CD14-positive monocyte (primary cell): ENCODE measurements around the gene ARHGDIA. TPM values are rescaled to one million over a fixed set of nuclear protein-coding genes. Genes with fewer than 3 reads are reported as not detected.

ENCODE experiments used
- DNase-seq, 3 donors: peaks; one replicate each; pipeline ENCODE4 v3.0.0-alpha.2; 2011 to 2022
- H2AFZ ChIP-seq: 2 replicates; pipeline ENCODE4 v1.6.0; 2012; ENCODE audit warnings: mild to moderate bottlenecking, low read depth, low read length, inconsistent platforms; ENCODE audit not compliant: insufficient read depth, poor library complexity, severe bottlenecking
- H3K27ac ChIP-seq, 2 donors: 1 replicate in 1 of 2; 2 replicates in 1 of 2; pipeline ENCODE4 v1.5.1; 2012 to 2013; ENCODE audit warnings: low read length in 2 of 2, control low read depth in 1 of 2, inconsistent platforms in 1 of 2, low read depth in 1 of 2, mild to moderate bottlenecking in 1 of 2
- H3K27me3 ChIP-seq, 2 donors: one replicate each; pipeline versions ENCODE4 v1.6.0 to v1.6.1; 2011 to 2013; ENCODE audit warnings: low read length in 2 of 2; ENCODE audit not compliant: control insufficient read depth in 2 of 2, insufficient read depth in 2 of 2
- H3K36me3 ChIP-seq, 2 donors: replicated peaks in 1 of 2; 1 replicate in 1 of 2; 2 replicates in 1 of 2; pipeline versions ENCODE4 v1.5.1 to v1.6.1; 2012 to 2013; ENCODE audit warnings: low read length in 2 of 2, control low read depth in 1 of 2, inconsistent platforms in 1 of 2, mild to moderate bottlenecking in 1 of 2; ENCODE audit not compliant: insufficient read depth in 2 of 2, control insufficient read depth in 1 of 2
- H3K4me1 ChIP-seq, 2 donors: 1 replicate in 1 of 2; 2 replicates in 1 of 2; pipeline versions ENCODE4 v1.5.1 to v1.6.1; 2012 to 2013; ENCODE audit warnings: low read length in 2 of 2, control low read depth in 1 of 2, inconsistent platforms in 1 of 2, mild to moderate bottlenecking in 1 of 2, moderate library complexity in 1 of 2; ENCODE audit not compliant: insufficient read depth in 2 of 2, control insufficient read depth in 1 of 2
- H3K4me2 ChIP-seq: replicated peaks from 2 replicates; pipeline ENCODE3; 2012; ENCODE audit warnings: low read length, moderate library complexity, mild to moderate bottlenecking; ENCODE audit not compliant: poor library complexity, severe bottlenecking; ENCODE audit errors: extremely low read depth
- H3K4me3 ChIP-seq, 3 experiments: fragments of 200-600 bp in 1 of 3; sonication (generic) in 1 of 3; replicated peaks in 1 of 3; 1 replicate in 2 of 3; 2 replicates in 1 of 3; pipeline ENCODE4 v1.5.1; 2011 to 2013; ENCODE audit warnings: low read length in 3 of 3, mild to moderate bottlenecking in 3 of 3, control low read depth in 2 of 3, low read depth in 2 of 3, inconsistent platforms in 1 of 3, moderate library complexity in 1 of 3
- H3K79me2 ChIP-seq: 2 replicates; pipeline ENCODE4 v1.6.0; 2012; ENCODE audit warnings: mild to moderate bottlenecking, control low read depth, inconsistent platforms, low read length, moderate library complexity; ENCODE audit not compliant: insufficient read depth
- H3K9ac ChIP-seq: 2 replicates; pipeline ENCODE4 v1.6.0; 2017; ENCODE audit warnings: low read length, mild to moderate bottlenecking; ENCODE audit not compliant: insufficient read depth, poor library complexity, severe bottlenecking
- H3K9me3 ChIP-seq, 2 donors: replicated peaks in 1 of 2; 1 replicate in 1 of 2; 2 replicates in 1 of 2; pipeline versions ENCODE4 v1.5.1 to v1.6.1; 2012 to 2013; ENCODE audit warnings: low read length in 2 of 2, control low read depth in 1 of 2; ENCODE audit not compliant: control insufficient read depth in 1 of 2, insufficient read depth in 1 of 2
- H4K20me1 ChIP-seq: 2 replicates; pipeline ENCODE4 v1.6.0; 2012; ENCODE audit warnings: mild to moderate bottlenecking, low read length, control low read depth, moderate library complexity; ENCODE audit not compliant: insufficient read depth
- H3K27ac Mint-ChIP-seq, 7 donors: one replicate each; pipeline ENCODE4 v1.8.0; 2020; ENCODE audit warnings: mild to moderate bottlenecking in 7 of 7, mixed read lengths in 7 of 7, moderate library complexity in 6 of 7, inconsistent platforms in 2 of 7
- H3K27me3 Mint-ChIP-seq, 3 donors: one replicate each; pipeline ENCODE4 v1.8.0; 2021 to 2022; ENCODE audit warnings: low read depth in 3 of 3, mild to moderate bottlenecking in 3 of 3, mixed read lengths in 3 of 3, moderate library complexity in 3 of 3, inconsistent platforms in 1 of 3
- H3K36me3 Mint-ChIP-seq, 2 donors: one replicate each; pipeline ENCODE4 v1.8.0; 2020; ENCODE audit warnings: mixed read lengths in 2 of 2, inconsistent platforms in 1 of 2, mild to moderate bottlenecking in 1 of 2
- H3K4me1 Mint-ChIP-seq: one replicate; pipeline ENCODE4 v1.8.0; 2020; ENCODE audit warnings: mild to moderate bottlenecking, mixed read lengths
- H3K4me3 Mint-ChIP-seq, 2 donors: one replicate each; pipeline ENCODE4 v1.8.0; 2020; ENCODE audit warnings: mild to moderate bottlenecking in 2 of 2, mixed read lengths in 2 of 2, moderate library complexity in 1 of 2
- H3K9me3 Mint-ChIP-seq, 7 donors: one replicate each; pipeline ENCODE4 v1.8.0; 2020 to 2022; ENCODE audit warnings: mixed read lengths in 7 of 7, mild to moderate bottlenecking in 6 of 7, moderate library complexity in 6 of 7, inconsistent platforms in 2 of 7
- WGBS: methylation state at CpG from one replicate; pipeline ENCODE4 v1.1.5; 2013; ENCODE audit warnings: missing lambda C conversion rate; ENCODE audit not compliant: insufficient coverage; 5-methylcytosine and 5-hydroxymethylcytosine counted together
- intact Hi-C, 2 donors: fragments of 100-400 bp; cut with micrococcal nuclease; formaldehyde crosslinking; loops; one replicate each; pipeline versions ENCODE4 v1.15.0 to v1.15.1; 2023
- polyA plus RNA-seq, 3 donors: library from polyadenylated mRNA; depleted of rRNA in 1 of 3; unstranded in 2 of 3; stranded (reverse) in 1 of 3; fragments of 300-500 nt in 2 of 3; fragments of >200 nt in 1 of 3; fragmentation: Illumina TruSeq in 2 of 3; gene quantifications; 1 replicate in 2 of 3; 2 replicates in 1 of 3; pipeline ENCODE4 v1.2.3, GENCODE V29; 2012 to 2021
- TF ChIP-seq, protein P1 (sequence below): fragments of 200-600 bp; IDR thresholded peaks from one replicate; pipeline ENCODE4 v1.8.0; 2022; ENCODE audit warnings: antibody characterized with exemption, mild to moderate bottlenecking

ARHGDIA gene
- polyA plus RNA-seq, 3 donors = 86.3 to 477 (median 97.2) TPM

DNA sequence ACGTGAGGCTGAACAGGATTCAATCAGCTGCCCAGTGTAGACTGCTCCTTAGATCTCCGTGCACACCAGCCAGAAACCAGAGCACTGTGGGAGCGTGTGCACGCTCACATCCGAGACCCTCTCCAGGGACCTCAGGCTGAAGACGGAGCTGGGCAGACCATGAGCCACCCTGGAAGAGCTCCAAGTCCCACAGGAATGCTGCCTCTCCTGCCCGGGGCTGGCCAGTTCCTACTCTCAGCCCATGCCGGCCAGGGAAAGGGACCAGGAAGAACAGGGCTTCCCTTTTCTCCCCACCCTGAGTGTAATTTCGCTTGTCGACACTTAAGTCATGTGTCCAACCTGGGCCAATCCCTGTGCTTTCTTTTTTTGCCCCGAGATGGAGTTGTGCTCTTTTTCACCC, 13.4 kb upstream of the ARHGDIA start:
- intact Hi-C loops = no loop called here
- Histone ChIP-seq H3K79me2 (peaks cover 32% of the 10 kb centered on the region), H4K20me1 (peaks cover 35% of the 10 kb centered on the region), H2AFZ (no peak overlapping the region), H3K27ac (peak overlapping the region in 1 of 2 donors; percentile 2), H3K4me3 (no peak overlapping the region), H3K4me2 (no peak overlapping the region), H3K9ac (no peak overlapping the region), H3K36me3 (peaks cover 67 to 84% of the 10 kb centered on the region in 2 donors), H3K4me1 (no peaks in the 10 kb centered on the region), H3K9me3 (no peaks in the 10 kb centered on the region), H3K27me3 (no peaks in the 10 kb centered on the region)
- DNase-seq = no peak
- Mint-ChIP-seq H3K36me3 (peaks cover 58 to 94% of the 10 kb centered on the region in 2 donors), H3K27me3 (peaks cover 0 to 3% (median 0%) of the 10 kb centered on the region in 3 donors), H3K4me3 (no peak overlapping the region), H3K4me1 (no peaks in the 10 kb centered on the region), H3K9me3 (no peaks in the 10 kb centered on the region), H3K27ac (peak overlapping the region in 5 of 7 donors; percentile 25 to 83 (median 43))
- 87% methylated on average over 11 of the region's 11 CpGs for WGBS
- TF ChIP-seq, protein P1, sequence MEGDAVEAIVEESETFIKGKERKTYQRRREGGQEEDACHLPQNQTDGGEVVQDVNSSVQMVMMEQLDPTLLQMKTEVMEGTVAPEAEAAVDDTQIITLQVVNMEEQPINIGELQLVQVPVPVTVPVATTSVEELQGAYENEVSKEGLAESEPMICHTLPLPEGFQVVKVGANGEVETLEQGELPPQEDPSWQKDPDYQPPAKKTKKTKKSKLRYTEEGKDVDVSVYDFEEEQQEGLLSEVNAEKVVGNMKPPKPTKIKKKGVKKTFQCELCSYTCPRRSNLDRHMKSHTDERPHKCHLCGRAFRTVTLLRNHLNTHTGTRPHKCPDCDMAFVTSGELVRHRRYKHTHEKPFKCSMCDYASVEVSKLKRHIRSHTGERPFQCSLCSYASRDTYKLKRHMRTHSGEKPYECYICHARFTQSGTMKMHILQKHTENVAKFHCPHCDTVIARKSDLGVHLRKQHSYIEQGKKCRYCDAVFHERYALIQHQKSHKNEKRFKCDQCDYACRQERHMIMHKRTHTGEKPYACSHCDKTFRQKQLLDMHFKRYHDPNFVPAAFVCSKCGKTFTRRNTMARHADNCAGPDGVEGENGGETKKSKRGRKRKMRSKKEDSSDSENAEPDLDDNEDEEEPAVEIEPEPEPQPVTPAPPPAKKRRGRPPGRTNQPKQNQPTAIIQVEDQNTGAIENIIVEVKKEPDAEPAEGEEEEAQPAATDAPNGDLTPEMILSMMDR = no peak

DNA sequence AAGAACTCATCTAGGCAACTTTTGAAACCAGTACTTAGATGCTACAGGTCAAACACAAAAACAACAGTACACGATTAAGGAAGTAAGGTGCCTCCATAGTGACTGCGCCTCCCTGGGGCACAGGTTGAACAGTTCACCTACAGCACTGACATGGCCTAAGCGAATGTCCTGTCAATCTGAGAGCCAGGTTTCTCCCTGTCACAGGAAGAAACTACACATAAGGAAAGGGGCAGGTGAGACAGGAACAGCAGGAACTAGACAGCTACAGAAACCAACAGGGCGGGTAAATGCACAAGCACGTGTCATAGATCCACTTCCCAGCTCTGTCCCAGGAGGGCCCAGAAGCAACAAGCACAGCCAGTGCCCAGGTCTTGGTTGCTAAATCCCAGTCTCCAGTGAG, 8.0 kb upstream of the ARHGDIA start:
- TF ChIP-seq, protein P1 = no peak
- H3K27ac ChIP-seq = no peak overlapping the region
- DNase-seq = no peak
- Mint-ChIP-seq H3K4me3 (no peak overlapping the region), H3K27me3 (peaks cover 0 to 4% (median 1%) of the 10 kb centered on the region in 3 donors), H3K4me1 (no peaks in the 10 kb centered on the region), H3K9me3 (no peaks in the 10 kb centered on the region), H3K27ac (peak overlapping the region in 1 of 7 donors; percentile 22), H3K36me3 (peaks cover 32 to 64% of the 10 kb centered on the region in 2 donors)
- intact Hi-C loops = no loop called here
- 89% methylated on average over 4 of the region's 5 CpGs for WGBS
- H3K4me3 ChIP-seq = no peak overlapping the region
- H3K79me2 ChIP-seq = no peaks in the 10 kb centered on the region
- no peak overlapping the region for H3K4me2 ChIP-seq
- H3K9ac ChIP-seq = no peak overlapping the region
- H3K9me3 ChIP-seq = no peaks in the 10 kb centered on the region
- peaks cover 29 to 49% of the 10 kb centered on the region in 2 donors for H3K36me3 ChIP-seq
- no peak overlapping the region for H2AFZ ChIP-seq
- peaks cover 1% of the 10 kb centered on the region for H4K20me1 ChIP-seq
- no peaks in the 10 kb centered on the region for H3K4me1 ChIP-seq
- no peaks in the 10 kb centered on the region for H3K27me3 ChIP-seq
